ENCODE results near the gene EPB41L4A.

DNA sequence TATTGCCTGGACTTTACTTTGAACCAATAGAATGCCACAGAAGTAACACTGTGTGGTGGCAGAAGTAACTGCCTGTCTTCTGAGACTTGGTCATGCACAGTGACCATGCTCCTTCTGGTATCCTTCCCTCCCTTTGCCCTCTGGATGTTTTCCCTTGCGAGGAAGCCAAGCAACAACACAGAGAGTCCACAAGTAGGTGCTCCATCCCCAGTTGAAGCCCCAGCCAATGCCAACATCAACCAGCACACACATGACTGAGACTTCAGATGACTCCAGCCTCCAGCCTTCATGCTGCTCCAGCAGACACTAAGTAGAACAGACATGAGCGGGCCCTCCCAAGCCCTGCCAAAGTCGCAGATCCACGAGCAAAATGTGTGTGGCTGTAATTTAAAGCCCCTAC, 129.6 kb downstream of the EPB41L4A start:
- no peak for TF ChIP-seq POLR2A (IDR thresholded peaks at IDR 0.05)
- TF ChIP-seq, protein P1, sequence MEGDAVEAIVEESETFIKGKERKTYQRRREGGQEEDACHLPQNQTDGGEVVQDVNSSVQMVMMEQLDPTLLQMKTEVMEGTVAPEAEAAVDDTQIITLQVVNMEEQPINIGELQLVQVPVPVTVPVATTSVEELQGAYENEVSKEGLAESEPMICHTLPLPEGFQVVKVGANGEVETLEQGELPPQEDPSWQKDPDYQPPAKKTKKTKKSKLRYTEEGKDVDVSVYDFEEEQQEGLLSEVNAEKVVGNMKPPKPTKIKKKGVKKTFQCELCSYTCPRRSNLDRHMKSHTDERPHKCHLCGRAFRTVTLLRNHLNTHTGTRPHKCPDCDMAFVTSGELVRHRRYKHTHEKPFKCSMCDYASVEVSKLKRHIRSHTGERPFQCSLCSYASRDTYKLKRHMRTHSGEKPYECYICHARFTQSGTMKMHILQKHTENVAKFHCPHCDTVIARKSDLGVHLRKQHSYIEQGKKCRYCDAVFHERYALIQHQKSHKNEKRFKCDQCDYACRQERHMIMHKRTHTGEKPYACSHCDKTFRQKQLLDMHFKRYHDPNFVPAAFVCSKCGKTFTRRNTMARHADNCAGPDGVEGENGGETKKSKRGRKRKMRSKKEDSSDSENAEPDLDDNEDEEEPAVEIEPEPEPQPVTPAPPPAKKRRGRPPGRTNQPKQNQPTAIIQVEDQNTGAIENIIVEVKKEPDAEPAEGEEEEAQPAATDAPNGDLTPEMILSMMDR (IDR thresholded peaks at IDR 0.05) = no peak

All from lower leg skin (tissue), 3 donors.